Keratinocyte (primary cell): ENCODE results near the gene CDCP1.

Experiments used
- EZH2 ChIP-seq: IDR thresholded peaks from one replicate; pipeline ENCODE4 v1.6.1; 2012; ENCODE audit warnings: inconsistent platforms, mild to moderate bottlenecking, low read length, moderate library complexity
- TF ChIP-seq, protein P1 (sequence below), 3 experiments: IDR thresholded peaks in 1 of 3; conservative IDR thresholded peaks in 1 of 3; optimal IDR thresholded peaks in 1 of 3; 2 replicates in 2 of 3; 3 replicates in 1 of 3; pipeline versions ENCODE3 to v1.5.1; 2011; ENCODE audit warnings: low read length in 3 of 3, mild to moderate bottlenecking in 3 of 3, moderate library complexity in 2 of 3, control low read depth in 1 of 3, inconsistent platforms in 1 of 3; ENCODE audit not compliant: insufficient read depth in 2 of 3; ENCODE audit errors: extremely low read depth in 1 of 3

DNA sequence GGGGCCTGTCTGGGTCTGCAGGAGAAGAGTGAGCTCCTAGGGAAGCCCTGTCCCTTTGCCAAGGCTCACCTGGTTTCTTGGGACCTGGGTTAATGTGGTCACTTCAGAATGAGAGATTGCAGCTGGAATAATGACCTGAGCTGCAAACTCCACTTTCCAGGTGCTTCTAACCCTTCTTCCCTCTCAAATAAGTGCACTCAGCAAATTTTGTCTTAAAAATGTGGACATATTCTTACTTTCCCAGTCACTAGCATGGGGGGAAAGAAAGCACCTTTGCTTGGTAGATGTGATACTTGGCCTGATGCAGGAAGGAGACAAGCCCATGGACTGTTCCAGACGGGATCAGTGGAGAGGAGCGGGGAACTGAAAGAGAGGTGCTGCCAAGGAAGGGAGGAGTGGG, 38.9 kb upstream of the CDCP1 start:
- no peak for TF ChIP-seq EZH2
- TF ChIP-seq, protein P1, sequence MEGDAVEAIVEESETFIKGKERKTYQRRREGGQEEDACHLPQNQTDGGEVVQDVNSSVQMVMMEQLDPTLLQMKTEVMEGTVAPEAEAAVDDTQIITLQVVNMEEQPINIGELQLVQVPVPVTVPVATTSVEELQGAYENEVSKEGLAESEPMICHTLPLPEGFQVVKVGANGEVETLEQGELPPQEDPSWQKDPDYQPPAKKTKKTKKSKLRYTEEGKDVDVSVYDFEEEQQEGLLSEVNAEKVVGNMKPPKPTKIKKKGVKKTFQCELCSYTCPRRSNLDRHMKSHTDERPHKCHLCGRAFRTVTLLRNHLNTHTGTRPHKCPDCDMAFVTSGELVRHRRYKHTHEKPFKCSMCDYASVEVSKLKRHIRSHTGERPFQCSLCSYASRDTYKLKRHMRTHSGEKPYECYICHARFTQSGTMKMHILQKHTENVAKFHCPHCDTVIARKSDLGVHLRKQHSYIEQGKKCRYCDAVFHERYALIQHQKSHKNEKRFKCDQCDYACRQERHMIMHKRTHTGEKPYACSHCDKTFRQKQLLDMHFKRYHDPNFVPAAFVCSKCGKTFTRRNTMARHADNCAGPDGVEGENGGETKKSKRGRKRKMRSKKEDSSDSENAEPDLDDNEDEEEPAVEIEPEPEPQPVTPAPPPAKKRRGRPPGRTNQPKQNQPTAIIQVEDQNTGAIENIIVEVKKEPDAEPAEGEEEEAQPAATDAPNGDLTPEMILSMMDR (optimal IDR thresholded peaks at IDR 0.05 in 1 of 3, IDR thresholded peaks at IDR 0.05 in 1 of 3, conservative IDR thresholded peaks at IDR 0.05 in 1 of 3; ENCODE audit: extremely low read depth in 1 of 3, insufficient read depth in 2 of 3, low read length in 3 of 3), result no peak
